SK-N-SH treated with all-trans-retinoic acid at 6 μM for 48 hours (cell line): ENCODE measurements around the gene AGTPBP1.

Experiments used
- PATZ1 ChIP-seq: fragments of 250-450 bp; sonication (Bioruptor Pico); IDR thresholded peaks from 2 replicates; pipeline ENCODE4 v1.8.0; 2020; ENCODE audit warnings: mild to moderate bottlenecking, moderate library complexity, borderline replicate concordance
- POU6F1 ChIP-seq: fragments of 250-450 bp; sonication (Bioruptor Pico); IDR thresholded peaks from 2 replicates; pipeline ENCODE4 v1.8.0; 2021; ENCODE audit warnings: low read depth, mild to moderate bottlenecking, moderate library complexity, borderline replicate concordance
- SNAI2 ChIP-seq: fragments of 250-450 bp; sonication (Bioruptor Pico); IDR thresholded peaks from 2 replicates; pipeline ENCODE4 v1.5.0; 2020; ENCODE audit warnings: mild to moderate bottlenecking, moderate library complexity
- TOX ChIP-seq: fragments of 250-450 bp; sonication (Bioruptor Pico); IDR thresholded peaks from 2 replicates; pipeline ENCODE4 v1.8.0; 2021; ENCODE audit warnings: mild to moderate bottlenecking, moderate library complexity, borderline replicate concordance
- ZFP30 ChIP-seq: fragments of 450-650 bp; formaldehyde crosslinking; IDR thresholded peaks from 2 replicates; pipeline ENCODE4 v1.5.0; 2022; ENCODE audit warnings: mild to moderate bottlenecking, moderate library complexity
- ZNF70 ChIP-seq: fragments of 450-650 bp; formaldehyde crosslinking; IDR thresholded peaks from 2 replicates; pipeline ENCODE4 v1.5.0; 2020; ENCODE audit warnings: mild to moderate bottlenecking, moderate library complexity
- TF ChIP-seq, protein P1 (sequence below): fragments of 250-450 bp; sonication (Bioruptor Pico); IDR thresholded peaks from 2 replicates; pipeline ENCODE4 v1.5.1; 2021; ENCODE audit warnings: mild to moderate bottlenecking, moderate library complexity

DNA sequence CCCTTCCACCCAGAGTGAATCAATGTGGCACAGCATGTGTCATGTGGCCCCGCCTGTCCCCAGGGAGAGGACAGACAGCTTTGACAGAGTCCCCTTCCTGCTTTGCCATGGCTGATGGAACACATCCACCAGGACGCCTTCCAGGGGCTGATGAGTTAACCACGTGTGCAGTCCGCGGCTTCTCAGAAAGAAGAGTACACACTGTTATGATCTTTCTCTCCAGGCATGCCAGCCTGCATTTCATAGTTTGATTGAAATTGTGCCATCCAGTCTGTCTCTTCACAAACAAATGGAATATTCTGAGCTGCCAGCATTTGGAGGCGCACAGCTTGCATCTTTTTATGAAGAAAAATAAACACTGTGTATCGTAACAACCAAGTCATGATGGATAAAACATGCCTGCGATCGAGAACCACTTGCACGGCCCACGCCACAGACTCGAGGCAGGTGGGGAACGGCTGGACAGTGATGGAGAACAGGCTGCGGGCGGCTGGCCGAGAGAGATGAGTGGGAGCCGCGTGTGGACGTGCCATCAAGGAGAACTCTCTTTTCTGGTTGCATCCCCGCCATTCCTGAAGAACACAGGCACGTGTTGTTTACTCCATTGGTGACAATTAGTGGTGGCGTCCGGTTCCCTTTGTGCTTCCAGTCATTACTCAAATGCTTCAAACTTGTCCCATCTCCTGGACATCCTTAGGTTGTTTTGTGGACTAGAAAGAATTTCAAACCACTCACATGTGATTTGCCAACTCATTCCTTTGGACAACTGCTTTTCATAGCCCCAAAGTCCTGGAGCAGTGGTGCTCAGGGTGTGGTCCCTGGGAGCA is 220.2 kb downstream of the AGTPBP1 start:
- TF ChIP-seq, protein P1, sequence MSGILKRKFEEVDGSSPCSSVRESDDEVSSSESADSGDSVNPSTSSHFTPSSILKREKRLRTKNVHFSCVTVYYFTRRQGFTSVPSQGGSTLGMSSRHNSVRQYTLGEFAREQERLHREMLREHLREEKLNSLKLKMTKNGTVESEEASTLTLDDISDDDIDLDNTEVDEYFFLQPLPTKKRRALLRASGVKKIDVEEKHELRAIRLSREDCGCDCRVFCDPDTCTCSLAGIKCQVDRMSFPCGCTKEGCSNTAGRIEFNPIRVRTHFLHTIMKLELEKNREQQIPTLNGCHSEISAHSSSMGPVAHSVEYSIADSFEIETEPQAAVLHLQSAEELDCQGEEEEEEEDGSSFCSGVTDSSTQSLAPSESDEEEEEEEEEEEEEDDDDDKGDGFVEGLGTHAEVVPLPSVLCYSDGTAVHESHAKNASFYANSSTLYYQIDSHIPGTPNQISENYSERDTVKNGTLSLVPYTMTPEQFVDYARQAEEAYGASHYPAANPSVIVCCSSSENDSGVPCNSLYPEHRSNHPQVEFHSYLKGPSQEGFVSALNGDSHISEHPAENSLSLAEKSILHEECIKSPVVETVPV (CRISPR knock-in tag), result no peak
- TF ChIP-seq ZFP30 (no peak), TOX (no peak), POU6F1 (no peak), SNAI2 (CRISPR knock-in tag) (no peak), PATZ1 (CRISPR knock-in tag) (no peak), ZNF70 (CRISPR knock-in tag) (no peak)
